ENCODE data around the gene HMGCR. TPM values are rescaled to one million over a fixed set of nuclear protein-coding genes. Genes with fewer than 3 reads are reported as not detected.

Gene HMGCR
- total RNA-seq, 1 donor = 49.3 TPM

GRCh38 chr5:75363726-75364495, 26.9 kb downstream of the HMGCR start:
- peak; percentile 30 for DNase-seq (ENCODE audit: low read depth)
- no peak for TF ChIP-seq CTCF (IDR thresholded peaks at IDR 0.05; ENCODE audit: insufficient read depth, low read length)
- H3K4me3 ChIP-seq (ENCODE audit: low read depth, low read length) = no peak overlapping the region

GRCh38 chr5:75364571-75365280, 27.7 kb downstream of the HMGCR start:
- DNase-seq (ENCODE audit: low read depth) = no peak
- H3K4me3 ChIP-seq (ENCODE audit: low read depth, low read length) = no peak overlapping the region
- TF ChIP-seq CTCF (IDR thresholded peaks at IDR 0.05; ENCODE audit: insufficient read depth, low read length) = no peak

- TF ChIP-seq CTCF (IDR thresholded peaks at IDR 0.05; ENCODE audit: insufficient read depth, low read length) = no peak
- H3K4me3 ChIP-seq (ENCODE audit: low read depth, low read length) = no peak overlapping the region
- DNase-seq (ENCODE audit: low read depth) = no peak
These were observed 28.7 kb downstream of the HMGCR start for GRCh38 chr5:75365740-75366139.

- DNase-seq (ENCODE audit: low read depth) = no peak
- TF ChIP-seq CTCF (IDR thresholded peaks at IDR 0.05; ENCODE audit: insufficient read depth, low read length) = no peak
- H3K4me3 ChIP-seq (ENCODE audit: low read depth, low read length) = no peak overlapping the region
These were observed 29.8 kb downstream of the HMGCR start for GRCh38 chr5:75366787-75367186.

- TF ChIP-seq CTCF (IDR thresholded peaks at IDR 0.05; ENCODE audit: insufficient read depth, low read length) = no peak
- no peak for DNase-seq (ENCODE audit: low read depth)
- H3K4me3 ChIP-seq (ENCODE audit: low read depth, low read length) = no peak overlapping the region
These were observed 30.4 kb downstream of the HMGCR start for GRCh38 chr5:75367401-75367800.

- H3K4me3 ChIP-seq (ENCODE audit: low read depth, low read length) = no peak overlapping the region
- no peak for DNase-seq (ENCODE audit: low read depth)
- no peak for TF ChIP-seq CTCF (IDR thresholded peaks at IDR 0.05; ENCODE audit: insufficient read depth, low read length)
These were observed 31.4 kb downstream of the HMGCR start for GRCh38 chr5:75368391-75368790.

All from fibroblast of the aortic adventitia (primary cell).